Epithelial cell of proximal tubule (primary cell): Measurements from ENCODE around the gene SLX4. TPM values are rescaled to one million over a fixed set of nuclear protein-coding genes. Genes with fewer than 3 reads are reported as not detected.

Experiments
- DNase-seq: peaks from one replicate; pipeline ENCODE4 v3.0.0-alpha.2; 2011; ENCODE audit warnings: low read depth
- H3K4me3 ChIP-seq: 2 replicates; pipeline ENCODE4 v1.5.1; 2011; ENCODE audit warnings: low read depth, mild to moderate bottlenecking, low read length
- total RNA-seq: library from RNA; depleted of rRNA; stranded (reverse); fragments of >200 nt; gene quantifications from 2 replicates; pipeline ENCODE4 v1.2.3, GENCODE V29; 2015
- TF ChIP-seq, protein P1 (sequence below): conservative IDR thresholded peaks from 2 replicates; pipeline ENCODE4 v1.5.1; 2012; ENCODE audit warnings: low read depth, mild to moderate bottlenecking, low read length

Gene SLX4
- total RNA-seq, 1 donor from 2014 or later, result 6.6 TPM

DNA sequence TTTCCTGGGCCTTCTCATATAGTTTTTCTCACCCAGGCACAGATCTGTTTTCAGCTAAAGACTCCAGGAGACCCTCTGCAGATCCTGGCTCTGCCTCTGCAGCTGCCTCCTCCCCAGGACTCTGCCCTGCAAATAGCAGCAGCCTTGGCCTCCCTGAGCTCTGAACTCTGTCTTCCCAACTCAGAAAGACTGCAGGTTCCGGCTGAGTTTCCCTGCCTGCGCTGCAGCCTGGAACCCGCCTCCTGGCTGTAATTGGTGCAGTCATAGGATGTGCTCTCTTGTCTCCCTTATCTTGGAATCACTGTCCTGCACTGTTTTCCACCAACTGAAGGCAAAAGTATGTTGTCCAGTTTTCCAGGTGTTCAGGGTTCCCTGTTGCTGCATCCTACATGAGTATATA lies 28.8 kb upstream of the SLX4 start:
- H3K4me3 ChIP-seq, result no peak overlapping the region
- TF ChIP-seq, protein P1, sequence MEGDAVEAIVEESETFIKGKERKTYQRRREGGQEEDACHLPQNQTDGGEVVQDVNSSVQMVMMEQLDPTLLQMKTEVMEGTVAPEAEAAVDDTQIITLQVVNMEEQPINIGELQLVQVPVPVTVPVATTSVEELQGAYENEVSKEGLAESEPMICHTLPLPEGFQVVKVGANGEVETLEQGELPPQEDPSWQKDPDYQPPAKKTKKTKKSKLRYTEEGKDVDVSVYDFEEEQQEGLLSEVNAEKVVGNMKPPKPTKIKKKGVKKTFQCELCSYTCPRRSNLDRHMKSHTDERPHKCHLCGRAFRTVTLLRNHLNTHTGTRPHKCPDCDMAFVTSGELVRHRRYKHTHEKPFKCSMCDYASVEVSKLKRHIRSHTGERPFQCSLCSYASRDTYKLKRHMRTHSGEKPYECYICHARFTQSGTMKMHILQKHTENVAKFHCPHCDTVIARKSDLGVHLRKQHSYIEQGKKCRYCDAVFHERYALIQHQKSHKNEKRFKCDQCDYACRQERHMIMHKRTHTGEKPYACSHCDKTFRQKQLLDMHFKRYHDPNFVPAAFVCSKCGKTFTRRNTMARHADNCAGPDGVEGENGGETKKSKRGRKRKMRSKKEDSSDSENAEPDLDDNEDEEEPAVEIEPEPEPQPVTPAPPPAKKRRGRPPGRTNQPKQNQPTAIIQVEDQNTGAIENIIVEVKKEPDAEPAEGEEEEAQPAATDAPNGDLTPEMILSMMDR, result no peak
- no peak for DNase-seq

DNA sequence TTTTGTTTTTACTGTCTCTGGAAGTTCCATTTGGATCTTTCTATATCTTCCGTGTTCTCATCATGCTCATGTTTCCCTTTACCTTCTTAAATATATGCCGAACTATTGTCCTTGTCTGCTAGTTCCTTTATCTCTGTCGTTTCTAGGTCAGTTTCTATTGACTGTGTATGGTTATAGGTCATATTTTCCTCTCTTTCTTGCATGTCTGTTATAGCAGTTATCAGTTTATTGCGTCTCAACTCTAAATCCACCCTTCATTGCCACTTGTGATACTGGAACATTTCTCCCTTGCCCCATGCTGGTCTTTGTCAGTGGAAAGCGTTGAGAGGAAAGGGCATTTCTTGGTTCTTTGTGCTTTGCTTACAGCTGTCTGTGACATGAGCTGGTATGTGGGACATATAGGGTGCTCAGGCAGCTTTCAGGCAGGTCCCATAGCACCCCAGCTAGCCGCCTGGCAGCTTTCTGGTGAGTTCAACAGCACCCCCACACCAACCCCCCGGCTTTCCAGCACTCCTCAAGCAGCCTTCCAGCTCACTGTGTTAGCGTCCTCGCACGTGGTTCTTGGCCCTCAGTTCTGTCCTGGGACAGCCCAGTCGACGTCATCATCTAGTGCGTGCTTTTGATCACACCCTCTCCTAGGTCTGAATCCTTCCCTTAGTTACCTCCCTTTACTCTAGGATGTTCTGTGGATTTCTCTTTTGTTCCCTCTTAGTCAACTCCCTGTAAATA lies 27.7 kb upstream of the SLX4 start:
- TF ChIP-seq, protein P1, result no peak
- DNase-seq, result no peak
- no peak overlapping the region for H3K4me3 ChIP-seq

DNA sequence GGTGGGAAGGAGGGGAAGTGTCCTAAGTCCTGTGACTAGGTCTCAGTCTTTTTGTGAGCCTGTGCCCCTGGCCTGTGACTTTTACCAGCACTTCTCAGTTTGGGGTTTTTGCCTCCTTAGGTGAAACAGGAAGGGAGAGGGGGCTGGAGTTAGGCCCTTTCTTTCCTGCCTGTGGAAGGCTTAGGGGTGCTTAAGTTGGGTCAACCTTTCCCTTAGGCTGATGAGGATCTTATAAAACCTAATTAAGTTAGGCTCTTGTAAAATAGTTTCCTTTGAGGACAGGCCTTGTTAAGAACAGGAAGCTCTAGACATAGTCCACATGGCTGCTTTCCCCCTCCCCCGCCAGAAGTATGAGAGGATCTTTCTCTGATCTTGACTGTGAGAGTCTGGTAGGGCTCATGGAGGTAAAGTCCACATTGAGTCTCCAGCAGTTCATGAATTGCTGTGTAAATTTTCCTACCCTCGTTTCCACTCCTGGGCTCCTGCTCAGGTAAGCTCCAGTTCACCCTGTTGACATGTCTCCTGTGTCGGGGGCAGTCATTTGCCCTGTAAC lies 26.0 kb upstream of the SLX4 start:
- no peak overlapping the region for H3K4me3 ChIP-seq
- DNase-seq, result no peak
- TF ChIP-seq, protein P1, result no peak

DNA sequence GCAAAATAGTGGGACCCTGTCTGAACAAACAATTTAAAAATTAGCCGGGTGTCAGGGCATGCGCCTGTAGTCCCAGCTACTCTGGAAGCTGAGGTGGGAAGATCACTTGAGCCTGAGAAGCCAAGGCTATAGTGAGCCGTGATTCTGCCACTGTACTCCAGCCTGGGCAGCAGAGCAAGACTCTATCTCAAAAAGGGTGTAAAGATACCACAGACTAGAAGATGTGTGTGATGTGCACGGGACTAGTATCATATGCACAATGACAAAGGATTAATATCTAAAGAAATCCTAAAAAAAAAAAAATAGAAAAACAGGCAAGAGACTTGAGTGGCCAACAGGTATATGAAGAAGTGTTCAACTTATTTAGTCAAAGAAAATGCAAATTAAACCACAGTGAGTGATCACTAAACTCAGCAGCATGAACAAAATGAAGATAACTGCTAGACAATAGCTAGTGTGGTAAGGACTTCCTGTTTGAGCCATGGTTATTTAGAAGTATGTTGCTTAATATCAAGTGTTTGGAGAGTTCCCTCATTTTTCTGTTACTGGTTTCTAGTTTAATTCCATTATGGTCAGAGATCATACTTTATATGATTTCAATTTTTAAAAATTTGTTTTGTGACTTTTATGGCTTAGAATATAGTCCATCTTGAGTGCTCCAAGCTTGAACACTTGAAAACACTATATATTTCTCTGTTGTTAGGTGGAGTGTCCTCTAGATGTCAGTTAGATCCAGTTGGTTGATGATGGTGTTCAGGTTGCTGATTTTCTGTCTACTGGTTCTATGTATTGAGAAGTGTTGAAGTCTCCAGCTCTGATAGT lies 14.7 kb upstream of the SLX4 start:
- H3K4me3 ChIP-seq, result no peak overlapping the region
- DNase-seq, result no peak

DNA sequence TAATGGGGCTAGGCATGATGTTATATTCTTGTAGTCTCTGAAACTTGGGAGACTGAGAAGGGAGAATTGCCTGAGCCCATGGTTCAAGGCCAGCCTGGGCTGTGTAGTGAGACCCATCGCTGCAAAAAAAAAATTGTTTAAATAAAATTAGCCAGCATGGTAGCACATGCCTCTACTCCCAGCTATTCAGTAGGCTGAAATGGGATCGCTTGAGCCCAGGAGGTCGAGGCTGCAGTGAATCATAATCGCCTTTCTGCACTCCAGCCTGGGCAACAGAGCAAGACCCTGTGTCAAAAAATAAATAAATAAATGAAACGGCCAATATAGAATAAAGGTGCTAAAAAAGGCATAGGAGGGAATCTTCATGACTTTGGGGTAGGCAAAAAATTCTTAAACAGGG lies 13.9 kb upstream of the SLX4 start:
- H3K4me3 ChIP-seq, result no peak overlapping the region
- DNase-seq, result no peak
- TF ChIP-seq, protein P1, result no peak

More for the DNA sequence above, 14.7 kb upstream of the SLX4 start:
- TF ChIP-seq, protein P1, result no peak

DNA sequence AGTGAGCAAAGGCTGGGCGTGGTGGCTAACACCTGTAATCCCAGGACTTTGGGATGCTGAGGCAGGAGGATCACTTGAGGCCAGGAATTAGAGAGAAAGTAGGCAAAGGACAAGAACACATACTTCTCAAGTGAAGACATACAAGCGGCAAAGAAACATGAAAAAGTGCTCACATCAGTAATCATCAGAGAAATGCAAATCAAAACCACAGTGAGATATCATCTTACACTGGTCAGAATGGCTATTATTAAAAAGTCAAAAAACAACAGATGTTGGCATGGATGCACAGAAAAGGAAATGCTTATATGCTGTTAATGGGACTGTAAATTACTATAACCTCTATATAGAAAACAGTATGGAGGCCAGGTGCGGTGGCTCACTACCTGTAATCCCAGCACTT lies 12.2 kb upstream of the SLX4 start:
- TF ChIP-seq, protein P1, result no peak
- H3K4me3 ChIP-seq, result no peak overlapping the region
- no peak for DNase-seq

DNA sequence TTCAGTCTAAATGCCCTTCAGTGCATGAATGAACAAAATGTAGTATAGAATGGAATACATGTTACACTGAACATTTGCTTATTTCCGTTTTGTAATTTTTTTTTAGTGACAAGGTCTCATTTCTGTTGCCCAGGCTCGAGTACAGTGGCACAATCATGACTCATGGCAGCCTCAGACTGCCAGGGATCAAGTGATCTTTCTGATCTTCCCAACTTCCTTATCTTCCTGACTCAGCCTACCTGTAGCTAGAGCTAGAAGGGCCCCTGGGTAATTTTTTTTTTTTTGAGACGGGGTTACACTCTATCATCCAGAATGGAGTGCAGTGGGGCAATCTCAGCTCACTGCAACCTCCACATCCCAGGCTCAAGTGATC lies 7.3 kb upstream of the SLX4 start:
- TF ChIP-seq, protein P1, result no peak
- H3K4me3 ChIP-seq, result no peak overlapping the region
- no peak for DNase-seq
